ENCODE results near the gene ICAM1. TPM values are rescaled to one million over a fixed set of nuclear protein-coding genes. Genes with fewer than 3 reads are reported as not detected.
A peak's percentile ranks its signal among the peaks of the same experiment; 100 is the strongest.

The ICAM1 gene
- total and polyA plus RNA-seq, 2 of the 8 experiments (the other 6 are each of a cell fraction or from before 2014, with no cell fraction given) = 4.0 to 9.4 TPM

- peak; percentile 70 for TF ChIP-seq TAF1 (IDR thresholded peaks at IDR 0.05; ENCODE audit: low read depth, low read length)
- TF ChIP-seq CHD1 (IDR thresholded peaks at IDR 0.05; ENCODE audit: low read depth, low read length) = no peak
- TF ChIP-seq ZNF274 (IDR thresholded peaks at IDR 0.05; ENCODE audit: borderline replicate concordance, extremely low read depth, low read length) = no peak
- peak; percentile 89 for TF ChIP-seq KDM5A (IDR thresholded peaks at IDR 0.05; ENCODE audit: low read length)
- TF ChIP-seq GABPA (IDR thresholded peaks at IDR 0.05; ENCODE audit: borderline replicate concordance, insufficient read depth, low read length) = no peak
- TF ChIP-seq KDM4A (IDR thresholded peaks at IDR 0.05; ENCODE audit: low read depth, low read length, severe bottlenecking) = peak; percentile 74
- peak; percentile 98 for TF ChIP-seq YY1 (IDR thresholded peaks at IDR 0.05; ENCODE audit: low read depth, low read length)
- peak; percentile 78 to 84; a peak in 1 of 4 replicates for TF ChIP-seq SIN3A (conservative IDR thresholded peaks at IDR 0.05 in 1 of 2, IDR thresholded peaks at IDR 0.05 in 1 of 2; ENCODE audit: low read depth in 1 of 2, low read length in 2 of 2)
- TF ChIP-seq BRCA1 (IDR thresholded peaks at IDR 0.05; ENCODE audit: low read depth, low read length) = no peak
- no peak for TF ChIP-seq TCF12 (IDR thresholded peaks at IDR 0.05; ENCODE audit: low read depth, low read length)
- no peak for TF ChIP-seq MAFK (IDR thresholded peaks at IDR 0.05; ENCODE audit: low read depth, low read length)
- peak in 1 of 2 experiments; percentile 84; a peak in 1 of 4 replicates for TF ChIP-seq HDAC2 (IDR thresholded peaks at IDR 0.05; ENCODE audit: borderline replicate concordance in 1 of 2, low read depth in 2 of 2, low read length in 2 of 2)
- TF ChIP-seq CTCF (IDR thresholded peaks at IDR 0.05; ENCODE audit: control extremely low read depth in 1 of 3, insufficient read depth in 1 of 3, low read depth in 1 of 3, low read length in 3 of 3) = no peak
- TF ChIP-seq TBP (IDR thresholded peaks at IDR 0.05; ENCODE audit: low read depth, low read length) = peak; percentile 61
- no peak for TF ChIP-seq SP1 (IDR thresholded peaks at IDR 0.05; ENCODE audit: low read depth, low read length)
- TF ChIP-seq SRF (IDR thresholded peaks at IDR 0.05; ENCODE audit: low read depth, low read length) = no peak
- TF ChIP-seq HDAC6 (IDR thresholded peaks at IDR 0.05; ENCODE audit: low read depth, low read length) = no peak
- TF ChIP-seq SP4 (IDR thresholded peaks at IDR 0.05; ENCODE audit: low read length) = no peak
- no peak for TF ChIP-seq RNF2 (IDR thresholded peaks at IDR 0.05; ENCODE audit: borderline replicate concordance, low read depth, low read length, missing control alignments, poor library complexity, severe bottlenecking)
- peak in 1 of 2 experiments; percentile 4; a peak in 1 of 4 replicates for TF ChIP-seq RAD21 (IDR thresholded peaks at IDR 0.05 in 1 of 2, conservative IDR thresholded peaks at IDR 0.05 in 1 of 2; ENCODE audit: low read depth in 2 of 2, low read length in 2 of 2)
- TF ChIP-seq ASH2L (IDR thresholded peaks at IDR 0.05; ENCODE audit: low read length) = peak; percentile 92
Measured at GRCh38 chr19:10315335-10316214, 44.7 kb downstream of the ICAM1 start, which contains the start of gene FDX2 (continued).

Data from H1 (cell line).